Left ventricle myocardium inferior (tissue), 1 donor: ENCODE data around the gene FKBP7. TPM values are rescaled to one million over a fixed set of nuclear protein-coding genes. Genes with fewer than 3 reads are reported as not detected.
A peak's percentile ranks its signal among the peaks of the same experiment; 100 is the strongest.

Experiments used
- DNase-seq: peaks from one replicate; pipeline ENCODE4 v3.0.0-alpha.2; 2020
- H3K27ac ChIP-seq: fragments of 200-600 bp; replicated peaks from 2 replicates; pipeline ENCODE4 v1.8.0; 2021
- H3K27me3 ChIP-seq: fragments of 200-600 bp; 2 replicates; pipeline ENCODE4 v1.8.0; 2021; ENCODE audit warnings: low read depth
- H3K36me3 ChIP-seq: fragments of 200-600 bp; 2 replicates; pipeline ENCODE4 v1.8.0; 2021
- H3K4me1 ChIP-seq: fragments of 200-600 bp; 2 replicates; pipeline ENCODE4 v1.8.0; 2021
- H3K4me3 ChIP-seq: fragments of 200-600 bp; 2 replicates; pipeline ENCODE4 v1.8.0; 2021; ENCODE audit warnings: mild to moderate bottlenecking, moderate library complexity
- H3K9me3 ChIP-seq: fragments of 200-600 bp; replicated peaks from 2 replicates; pipeline ENCODE4 v1.8.0; 2021
- intact Hi-C: fragments of 100-400 bp; cut with micrococcal nuclease; formaldehyde crosslinking; loops from one replicate; pipeline ENCODE4 v1.11.0; 2022
- total RNA-seq: library from RNA; stranded (reverse); fragmentation: NEBNext Ultra II Directional; extraction: Animal tissue kit (Norgen Biotek cat#: 25700); gene quantifications from one replicate; pipeline ENCODE4 v1.2.1, GENCODE V29; 2021
- TF ChIP-seq, protein P1 (sequence below): fragments of 200-600 bp; IDR thresholded peaks from 2 replicates; pipeline ENCODE4 v1.8.0; 2021; ENCODE audit warnings: antibody characterized with exemption, mild to moderate bottlenecking, borderline replicate concordance
- donor health status: DM: no; HTN: yes; CAD: no; lungs with severe emphysema.

Gene FKBP7
- total RNA-seq, 1 donor from 2014 or later = 10.8 TPM

GRCh38 chr2:178522950-178523595, 44.7 kb upstream of the FKBP7 start:
- DNase-seq = peak; percentile 85
- Histone ChIP-seq H3K36me3 (peaks cover 32% of the 10 kb centered on the region), H3K27me3 (no peaks in the 10 kb centered on the region), H3K27ac (peak overlapping the region; percentile 77), H3K4me3 (peak overlapping the region; percentile 73), H3K4me1 (peaks cover 15% of the 10 kb centered on the region), H3K9me3 (no peaks in the 10 kb centered on the region)
- TF ChIP-seq, protein P1, sequence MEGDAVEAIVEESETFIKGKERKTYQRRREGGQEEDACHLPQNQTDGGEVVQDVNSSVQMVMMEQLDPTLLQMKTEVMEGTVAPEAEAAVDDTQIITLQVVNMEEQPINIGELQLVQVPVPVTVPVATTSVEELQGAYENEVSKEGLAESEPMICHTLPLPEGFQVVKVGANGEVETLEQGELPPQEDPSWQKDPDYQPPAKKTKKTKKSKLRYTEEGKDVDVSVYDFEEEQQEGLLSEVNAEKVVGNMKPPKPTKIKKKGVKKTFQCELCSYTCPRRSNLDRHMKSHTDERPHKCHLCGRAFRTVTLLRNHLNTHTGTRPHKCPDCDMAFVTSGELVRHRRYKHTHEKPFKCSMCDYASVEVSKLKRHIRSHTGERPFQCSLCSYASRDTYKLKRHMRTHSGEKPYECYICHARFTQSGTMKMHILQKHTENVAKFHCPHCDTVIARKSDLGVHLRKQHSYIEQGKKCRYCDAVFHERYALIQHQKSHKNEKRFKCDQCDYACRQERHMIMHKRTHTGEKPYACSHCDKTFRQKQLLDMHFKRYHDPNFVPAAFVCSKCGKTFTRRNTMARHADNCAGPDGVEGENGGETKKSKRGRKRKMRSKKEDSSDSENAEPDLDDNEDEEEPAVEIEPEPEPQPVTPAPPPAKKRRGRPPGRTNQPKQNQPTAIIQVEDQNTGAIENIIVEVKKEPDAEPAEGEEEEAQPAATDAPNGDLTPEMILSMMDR = peak; percentile 76
- intact Hi-C loops = no loop called here

DNA sequence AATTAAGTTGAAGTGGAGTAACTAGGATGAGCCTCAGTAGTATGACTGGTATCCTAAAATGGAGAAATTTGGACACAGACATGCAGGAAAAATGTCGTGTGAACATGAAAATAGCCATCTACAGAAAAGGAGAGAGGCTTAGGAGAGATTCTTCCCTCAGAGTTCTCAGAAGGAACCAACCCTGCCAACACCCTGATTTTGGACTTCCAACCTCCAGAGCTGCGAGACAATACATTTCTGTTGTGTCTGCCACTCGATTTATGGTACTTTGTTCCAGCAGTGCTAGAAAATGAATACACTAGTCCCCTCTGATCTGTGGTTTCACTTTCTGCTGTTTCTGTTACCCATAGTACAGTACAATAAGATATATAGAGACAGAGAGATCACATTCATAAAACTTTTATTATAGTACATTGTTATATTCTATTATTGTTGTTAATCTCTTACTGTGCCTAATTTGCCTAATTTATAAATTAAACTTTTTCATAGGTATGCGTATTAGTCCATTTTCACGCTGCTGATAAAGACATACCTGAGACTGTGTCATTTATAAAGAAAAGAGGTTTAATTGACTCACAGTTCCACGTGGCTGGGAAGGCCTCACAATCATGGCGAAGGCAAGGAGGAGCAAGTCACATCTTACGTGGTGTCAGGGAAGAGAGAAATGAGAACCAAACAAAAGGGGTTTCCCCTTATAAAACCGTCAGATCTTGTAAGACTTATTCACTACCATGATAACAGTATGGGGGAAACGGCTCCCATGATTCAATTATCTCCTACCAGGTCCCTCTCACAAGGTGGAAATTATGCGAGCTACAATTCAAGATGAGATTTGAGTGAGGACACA, 43.1 kb upstream of the FKBP7 start:
- Histone ChIP-seq H3K4me3 (no peak overlapping the region), H3K36me3 (peaks cover 18% of the 10 kb centered on the region), H3K27me3 (no peaks in the 10 kb centered on the region), H3K9me3 (no peaks in the 10 kb centered on the region), H3K27ac (no peak overlapping the region), H3K4me1 (peaks cover 15% of the 10 kb centered on the region)
- no peak for DNase-seq
- intact Hi-C loops = no loop called here
- TF ChIP-seq, protein P1 = no peak

GRCh38 chr2:178517496-178517895, 39.1 kb upstream of the FKBP7 start:
- no peak for DNase-seq
- H3K4me3 ChIP-seq = no peak overlapping the region
- H3K27me3 ChIP-seq = no peaks in the 10 kb centered on the region
- intact Hi-C loops = no loop called here
- H3K27ac ChIP-seq = no peak overlapping the region
- H3K4me1 ChIP-seq = no peaks in the 10 kb centered on the region
- TF ChIP-seq, protein P1 = no peak
- peaks cover 20% of the 10 kb centered on the region for H3K36me3 ChIP-seq
- no peaks in the 10 kb centered on the region for H3K9me3 ChIP-seq

DNA sequence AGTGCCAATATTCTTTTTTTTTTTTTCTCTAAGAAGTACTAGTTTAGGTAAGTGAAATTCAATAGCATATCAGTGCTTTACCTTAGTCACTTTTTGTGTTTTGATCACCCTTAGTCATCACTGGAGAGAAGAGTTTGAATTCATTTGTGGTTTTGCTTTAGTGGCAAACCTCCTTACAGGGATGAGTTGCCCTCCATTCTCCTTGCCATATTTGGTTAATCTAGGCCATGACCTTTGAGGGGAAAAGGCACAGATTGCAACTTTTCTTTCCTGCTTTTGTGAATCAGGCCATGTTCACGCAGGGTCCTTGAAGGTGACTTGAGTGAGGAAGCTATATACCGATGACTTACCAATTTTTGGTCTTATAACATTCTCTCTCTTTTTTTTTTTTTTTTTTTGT, 36.3 kb upstream of the FKBP7 start:
- Histone ChIP-seq H3K9me3 (no peaks in the 10 kb centered on the region), H3K4me1 (no peaks in the 10 kb centered on the region), H3K36me3 (peaks cover 36% of the 10 kb centered on the region), H3K27me3 (no peaks in the 10 kb centered on the region), H3K27ac (no peak overlapping the region), H3K4me3 (no peak overlapping the region)
- intact Hi-C loops = no loop called here
- TF ChIP-seq, protein P1 = no peak
- DNase-seq = no peak

DNA sequence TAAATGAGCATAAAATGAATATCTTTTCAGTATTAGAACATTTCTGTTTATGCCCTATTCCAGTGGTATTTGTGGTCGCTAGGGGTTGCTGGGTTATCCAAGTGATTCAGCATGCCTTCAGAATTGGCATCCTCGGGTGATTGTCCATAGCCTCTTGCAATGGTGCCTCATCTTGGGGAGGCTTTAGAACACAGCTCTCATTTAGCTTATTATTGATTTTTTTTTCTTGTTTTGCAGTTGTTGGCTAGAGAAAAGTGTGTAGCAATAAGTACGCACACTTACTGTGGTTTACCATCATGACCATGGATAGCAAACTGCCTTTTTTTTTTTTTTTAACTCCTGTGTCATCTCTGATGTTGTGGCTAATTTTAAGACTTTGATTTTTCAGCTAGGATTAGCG, 35.5 kb upstream of the FKBP7 start:
- Histone ChIP-seq H3K27ac (no peak overlapping the region), H3K9me3 (no peaks in the 10 kb centered on the region), H3K36me3 (peaks cover 39% of the 10 kb centered on the region), H3K4me1 (no peaks in the 10 kb centered on the region), H3K27me3 (no peaks in the 10 kb centered on the region), H3K4me3 (no peak overlapping the region)
- TF ChIP-seq, protein P1 = no peak
- no peak for DNase-seq
- intact Hi-C loops = no loop called here
